ENCODE measurements around the gene PAH. TPM values are rescaled to one million over a fixed set of nuclear protein-coding genes. Genes with fewer than 3 reads are reported as not detected.
A peak's percentile ranks its signal among the peaks of the same experiment; 100 is the strongest.

PAH gene
- total and polyA plus RNA-seq, 2 of the 13 experiments (the other 11 are each of a cell fraction or from before 2014, with no cell fraction given), result 192 to 451 TPM

- no peak for TF ChIP-seq BRF2 (CRISPR knock-in tag; IDR thresholded peaks at IDR 0.05)
- peak; percentile 62; the same call in 1 of the 2 replicates for TF ChIP-seq IRF2 (CRISPR knock-in tag; IDR thresholded peaks at IDR 0.05)
- peak; percentile 87 for TF ChIP-seq ZNF232 (CRISPR knock-in tag; IDR thresholded peaks at IDR 0.05; ENCODE audit: borderline replicate concordance)
- TF ChIP-seq ZBTB25 (CRISPR knock-in tag; IDR thresholded peaks at IDR 0.05), result peak; percentile 74; the same call in 1 of the 2 replicates
- TF ChIP-seq ZBTB38 (CRISPR knock-in tag; IDR thresholded peaks at IDR 0.05), result no peak
- peak; percentile 86 for TF ChIP-seq ERF (CRISPR knock-in tag; IDR thresholded peaks at IDR 0.05)
- 0 out of 2 replicates have a peak, but pooled peaks have one; percentile 33 for TF ChIP-seq ZBTB33 (CRISPR knock-in tag; IDR thresholded peaks at IDR 0.05)
- no peak for TF ChIP-seq ZMYM2 (CRISPR knock-in tag; IDR thresholded peaks at IDR 0.05)
- TF ChIP-seq MLXIP (CRISPR knock-in tag; IDR thresholded peaks at IDR 0.05; ENCODE audit: borderline replicate concordance), result no peak
- TF ChIP-seq TEAD2 (CRISPR knock-in tag; IDR thresholded peaks at IDR 0.05), result no peak
- TF ChIP-seq TSC22D2 (CRISPR knock-in tag; IDR thresholded peaks at IDR 0.05; ENCODE audit: borderline replicate concordance), result peak; percentile 97
- peak in 1 of 2 experiments; percentile 14; a peak in 1 of 4 replicates for TF ChIP-seq NR2F1 (CRISPR knock-in tag; IDR thresholded peaks at IDR 0.05)
- no peak for TF ChIP-seq ZHX2 (IDR thresholded peaks at IDR 0.05; ENCODE audit: low read depth)
- no peak for TF ChIP-seq ZHX2 (CRISPR knock-in tag; IDR thresholded peaks at IDR 0.05; ENCODE audit: borderline replicate concordance)
- TF ChIP-seq ZNF746 (CRISPR knock-in tag; IDR thresholded peaks at IDR 0.05), result 0 out of 2 replicates have a peak, but pooled peaks have one; percentile 65
- peak; percentile 79; the same call in 1 of the 2 replicates for TF ChIP-seq ZNF792 (CRISPR knock-in tag; IDR thresholded peaks at IDR 0.05)
Observed at GRCh38 chr12:102824218-102824835, 92.7 kb downstream of the PAH start (continued).

All from HepG2 (cell line).